SK-N-SH (cell line): ENCODE measurements around the gene LAPTM4A. TPM values are rescaled to one million over a fixed set of nuclear protein-coding genes. Genes with fewer than 3 reads are reported as not detected.

Experiments used
- CTCF ChIA-PET: fragments of 300-600, 350-600 bp; formaldehyde crosslinking; extraction: SDS; loops from one replicate; lab custom pipeline; 2021; lab: Yijun Ruan, JAX
- POLR2A ChIA-PET: fragments of 350-600 bp; sonication (Branson Sonifier 250); formaldehyde crosslinking; extraction: SDS; loops from one replicate; lab custom pipeline; 2020; ENCODE audit warnings: antibody characterized with exemption, inconsistent platforms; lab: Yijun Ruan, JAX
- DNase-seq: peaks from one replicate; pipeline ENCODE4 v3.0.0; 2012
- H2AFZ ChIP-seq: fragments of 200-600 bp; sonication (generic); 2 replicates; pipeline ENCODE4 v1.8.1; 2016; ENCODE audit warnings: antibody characterized with exemption, mild to moderate bottlenecking, low read depth
- H3F3A ChIP-seq: fragments of 200-600 bp; sonication (generic); replicated peaks from 2 replicates; pipeline ENCODE3; 2016; ENCODE audit warnings: antibody characterized with exemption, mild to moderate bottlenecking; ENCODE audit not compliant: insufficient read depth
- H3K27ac ChIP-seq, 2 experiments: fragments of 200-500 bp in 1 of 2; fragments of 200-600 bp in 1 of 2; sonication (Bioruptor generic) in 1 of 2; sonication (generic), shearing (Covaris generic) in 1 of 2; 2 replicates each; pipeline versions ENCODE4 v1.5.1 to v1.6.1; 2014 to 2016; ENCODE audit warnings: low read depth in 2 of 2, inconsistent platforms in 1 of 2, low read length in 1 of 2, mild to moderate bottlenecking in 1 of 2, mixed read lengths in 1 of 2
- H3K27me3 ChIP-seq: fragments of 200-600 bp; sonication (generic), shearing (Covaris generic); 2 replicates; pipeline ENCODE4 v1.6.1; 2016; ENCODE audit warnings: mixed run types; ENCODE audit not compliant: insufficient read depth
- H3K36me3 ChIP-seq, 2 experiments: fragments of 200-500 bp in 1 of 2; fragments of 200-600 bp in 1 of 2; sonication (Bioruptor generic) in 1 of 2; sonication (generic) in 1 of 2; replicated peaks in 1 of 2; 2 replicates each; pipeline versions ENCODE3 to v1.5.1; 2014 to 2016; ENCODE audit warnings: low read length in 1 of 2, mild to moderate bottlenecking in 1 of 2; ENCODE audit not compliant: insufficient read depth in 2 of 2, control insufficient read depth in 1 of 2
- H3K4me1 ChIP-seq, 2 experiments: fragments of 200-500 bp in 1 of 2; fragments of 200-600 bp in 1 of 2; sonication (Bioruptor generic) in 1 of 2; sonication (generic), shearing (Covaris generic) in 1 of 2; 2 replicates each; pipeline versions ENCODE4 v1.5.1 to v1.6.1; 2014 to 2016; ENCODE audit warnings: low read depth in 1 of 2, low read length in 1 of 2, mixed run types in 1 of 2; ENCODE audit not compliant: insufficient read depth in 2 of 2, control insufficient read depth in 1 of 2
- H3K4me2 ChIP-seq: fragments of 200-600 bp; sonication (generic), shearing (Covaris generic); 2 replicates; pipeline ENCODE4 v1.6.1; 2017; ENCODE audit warnings: mixed run types
- H3K4me3 ChIP-seq, 2 experiments: fragments of 200-500 bp in 1 of 2; fragments of 200-600 bp in 1 of 2; sonication (Bioruptor generic) in 1 of 2; sonication (generic), shearing (Covaris generic) in 1 of 2; 2 replicates each; pipeline versions ENCODE4 v1.5.1 to v1.8.1; 2014 to 2016; ENCODE audit warnings: low read depth in 2 of 2, inconsistent platforms in 1 of 2, low read length in 1 of 2, mild to moderate bottlenecking in 1 of 2, mixed read lengths in 1 of 2, moderate library complexity in 1 of 2
- H3K79me2 ChIP-seq: fragments of 200-600 bp; sonication (generic); 2 replicates; pipeline ENCODE4 v1.8.1; 2017; ENCODE audit warnings: mild to moderate bottlenecking; ENCODE audit not compliant: insufficient read depth
- H3K9ac ChIP-seq: fragments of 200-600 bp; sonication (generic); 2 replicates; pipeline ENCODE4 v1.6.1; 2017; ENCODE audit warnings: mixed run types
- H3K9me2 ChIP-seq: fragments of 200-600 bp; sonication (generic); 2 replicates; pipeline ENCODE4 v1.6.1; 2017; ENCODE audit warnings: mixed run types
- H3K9me3 ChIP-seq: fragments of 200-600 bp; sonication (generic); 2 replicates; pipeline ENCODE4 v1.6.1; 2017; ENCODE audit warnings: mixed run types, mild to moderate bottlenecking, moderate library complexity
- H4K20me1 ChIP-seq: fragments of 200-600 bp; sonication (generic); 2 replicates; pipeline ENCODE4 v1.6.1; 2017; ENCODE audit warnings: mild to moderate bottlenecking, mixed run types; ENCODE audit not compliant: insufficient read depth
- CHD2 ChIP-seq: fragments of 150-350 bp; IDR thresholded peaks from 2 replicates; pipeline ENCODE4 v1.6.1; 2018; ENCODE audit warnings: low read length; ENCODE audit not compliant: partially characterized antibody
- EP300 ChIP-seq, 2 experiments: IDR thresholded peaks; 2 replicates each; pipeline versions ENCODE4 v1.4.0 to v1.6.1; 2012; ENCODE audit warnings: borderline replicate concordance in 1 of 2, low read depth in 1 of 2, low read length in 1 of 2
- EZH2phosphoT487 ChIP-seq: fragments of 200-600 bp; sonication (generic); IDR thresholded peaks from 2 replicates; pipeline ENCODE4 v1.6.1; 2017; ENCODE audit warnings: low read depth, mixed run types, mild to moderate bottlenecking, antibody characterized with exemption, moderate library complexity, borderline replicate concordance
- FOXJ3 ChIP-seq: sonication (generic); formaldehyde crosslinking; IDR thresholded peaks from 2 replicates; pipeline ENCODE4 v1.5.1; 2020; ENCODE audit warnings: mild to moderate bottlenecking, missing genetic modification reagents
- GABPA ChIP-seq: IDR thresholded peaks from 2 replicates; pipeline ENCODE4 v1.4.0; 2012; ENCODE audit warnings: low read depth, mild to moderate bottlenecking
- IRF3 ChIP-seq: fragments of 150-350 bp; IDR thresholded peaks from 2 replicates; pipeline ENCODE4 v1.6.1; 2016; ENCODE audit warnings: mild to moderate bottlenecking, low read depth, low read length
- MXI1 ChIP-seq: IDR thresholded peaks from 2 replicates; pipeline ENCODE4 v1.6.1; 2012; ENCODE audit warnings: mild to moderate bottlenecking, low read depth, low read length, improper control_type of control experiment
- NFIC ChIP-seq: IDR thresholded peaks from 2 replicates; pipeline ENCODE4 v1.4.0; 2012; ENCODE audit warnings: borderline replicate concordance
- PBX3 ChIP-seq: IDR thresholded peaks from 2 replicates; pipeline ENCODE4; 2012
- RCOR1 ChIP-seq: fragments of 150-350 bp; IDR thresholded peaks from 2 replicates; pipeline ENCODE4 v1.6.1; 2017; ENCODE audit warnings: antibody characterized with exemption, low read length
- SIN3A ChIP-seq: IDR thresholded peaks from 2 replicates; pipeline ENCODE4 v1.6.1; 2012; ENCODE audit warnings: low read depth, mild to moderate bottlenecking, low read length, moderate library complexity, borderline replicate concordance
- SMC3 ChIP-seq: IDR thresholded peaks from 2 replicates; pipeline ENCODE4 v1.6.1; 2012; ENCODE audit warnings: low read depth, low read length, improper control_type of control experiment
- TAF1 ChIP-seq: IDR thresholded peaks from 2 replicates; pipeline ENCODE4 v1.6.1; 2012; ENCODE audit warnings: low read depth, mild to moderate bottlenecking, low read length, moderate library complexity, borderline replicate concordance
- TEAD4 ChIP-seq: IDR thresholded peaks from 2 replicates; pipeline ENCODE4 v1.4.0; 2012; ENCODE audit warnings: mild to moderate bottlenecking, borderline replicate concordance; ENCODE audit not compliant: insufficient read depth
- WGBS: methylation state at CpG from one replicate; pipeline ENCODE4 v1.1.6; 2017; ENCODE audit warnings: low lambda C conversion rate; 5-methylcytosine and 5-hydroxymethylcytosine counted together
- polyA plus RNA-seq, 3 experiments: library from polyadenylated mRNA; depleted of rRNA; stranded (reverse); fragments of >200 nt; gene quantifications; 2 replicates each; pipeline ENCODE4 v1.2.3, GENCODE V29; 2012
- TF ChIP-seq, protein P1 (sequence below): IDR thresholded peaks from 2 replicates; pipeline ENCODE4 v1.4.0; 2012; ENCODE audit warnings: low read depth, borderline replicate concordance

Gene LAPTM4A
- polyA plus RNA-seq, 1 of the 3 experiments (the other 2 are of a cell fraction) = 306 TPM

GRCh38 chr2:19990416-19990728, 61.1 kb downstream of the LAPTM4A start:
- ChIA-PET CTCF (interaction anchor here (1.0 to 3.2 kb wide), 7 partner anchors 10 to 336 kb away, joined by 3 to 23 read pairs (median 4); no protein-coding TSS in a partner anchor), POLR2A (interaction anchor here (1.0 to 2.4 kb wide), 7 partner anchors 10 to 62 kb away, joined by 3 to 9 read pairs (median 5); partner anchors contain the start of gene LAPTM4A)
- peak overlapping the region; percentile 81 for H3K9ac ChIP-seq
- H3K4me2 ChIP-seq = peak overlapping the region; percentile 89
- H3K27me3 ChIP-seq = no peaks in the 10 kb centered on the region
- H3K4me3 ChIP-seq = peak overlapping the region; percentile 84 to 100
- TF ChIP-seq NFIC = no peak
- TF ChIP-seq CHD2 = no peak
- no peak for TF ChIP-seq MXI1
- TF ChIP-seq EP300 (IDR thresholded peaks at IDR 0.05; ENCODE audit: borderline replicate concordance in 1 of 2, low read depth in 1 of 2, low read length in 1 of 2) = no peak
- TF ChIP-seq RCOR1 = no peak
- no peak for TF ChIP-seq FOXJ3 (CRISPR knock-in tag)
- no peak for TF ChIP-seq GABPA
- no peak for TF ChIP-seq SMC3
- no peak for TF ChIP-seq TAF1
- TF ChIP-seq, protein P1, sequence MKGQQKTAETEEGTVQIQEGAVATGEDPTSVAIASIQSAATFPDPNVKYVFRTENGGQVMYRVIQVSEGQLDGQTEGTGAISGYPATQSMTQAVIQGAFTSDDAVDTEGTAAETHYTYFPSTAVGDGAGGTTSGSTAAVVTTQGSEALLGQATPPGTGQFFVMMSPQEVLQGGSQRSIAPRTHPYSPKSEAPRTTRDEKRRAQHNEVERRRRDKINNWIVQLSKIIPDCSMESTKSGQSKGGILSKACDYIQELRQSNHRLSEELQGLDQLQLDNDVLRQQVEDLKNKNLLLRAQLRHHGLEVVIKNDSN = no peak
- TF ChIP-seq IRF3 = no peak
- no peak for TF ChIP-seq EZH2phosphoT487
- TF ChIP-seq PBX3 = no peak
- TF ChIP-seq TEAD4 = no peak
- no peak for TF ChIP-seq SIN3A
- peaks cover 8% of the 10 kb centered on the region for H3F3A ChIP-seq
- peaks cover 8 to 22% of the 10 kb centered on the region in 2 experiments for H3K36me3 ChIP-seq
- H3K9me3 ChIP-seq = no peaks in the 10 kb centered on the region
- 12% methylated on average over 10 of the region's 10 CpGs for WGBS
- peak overlapping the region; percentile 79 to 95; a peak in 3 of 4 replicates for H3K27ac ChIP-seq
- H3K4me1 ChIP-seq = peaks cover 14 to 23% of the 10 kb centered on the region in 2 experiments; a peak in 3 of 4 replicates
- peaks cover 36% of the 10 kb centered on the region; the same call in 1 of the 2 replicates for H3K79me2 ChIP-seq
- no peaks in the 10 kb centered on the region for H3K9me2 ChIP-seq
- DNase-seq = no peak
- no peaks in the 10 kb centered on the region for H4K20me1 ChIP-seq
- H2AFZ ChIP-seq = peak overlapping the region; percentile 99
